CD4-positive, alpha-beta T cell treated with Interleukin-6 for 4 hours (primary cell): Measurements from ENCODE around the gene LDLRAD3.

Source experiments
- DNase-seq: peaks from one replicate; pipeline ENCODE4 v3.0.0-alpha.2; 2020; ENCODE audit warnings: mixed read lengths

The LDLRAD3 gene

GRCh38 chr11:36108881-36109589, 165.2 kb downstream of the LDLRAD3 start:
- DNase-seq, result no peak

GRCh38 chr11:36109590-36109849, 165.7 kb downstream of the LDLRAD3 start:
- DNase-seq, result no peak

DNA sequence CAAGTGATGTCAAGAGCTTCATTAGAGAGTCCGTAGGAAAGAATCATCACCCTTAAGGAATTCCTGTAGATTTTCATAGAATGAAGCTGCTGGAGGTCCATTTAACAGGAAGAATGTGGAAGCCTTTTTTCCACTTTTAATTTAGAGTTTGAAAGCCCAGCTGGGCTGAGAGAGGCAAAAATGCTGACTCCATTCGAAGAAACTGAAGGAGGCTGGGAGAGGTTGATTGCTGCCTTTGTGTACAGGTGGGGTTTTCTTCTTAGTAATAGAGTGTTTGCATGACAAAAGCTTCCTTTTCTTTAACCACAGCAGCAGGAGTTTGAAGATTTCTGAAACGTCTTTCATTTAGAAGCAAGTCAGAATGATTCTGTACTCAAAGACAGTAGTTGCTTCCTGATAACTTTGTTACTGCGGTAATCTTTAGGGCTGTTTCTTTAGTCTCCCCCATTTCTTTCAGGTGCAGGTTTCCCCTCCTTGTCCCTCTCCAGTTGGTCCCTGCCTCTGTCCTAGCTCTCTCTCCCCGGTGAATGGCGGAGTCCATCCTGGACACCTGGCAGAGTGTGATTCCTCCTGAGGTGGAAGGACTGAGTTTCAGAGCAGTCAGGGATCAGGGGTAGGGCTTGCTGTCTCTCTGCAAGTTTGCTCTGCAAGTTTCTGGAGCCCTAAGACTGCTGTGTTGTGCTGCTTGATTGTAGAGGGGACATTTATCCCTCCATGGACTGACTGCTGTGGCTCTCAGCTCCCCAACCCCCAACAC, 166.2 kb downstream of the LDLRAD3 start:
- no peak for DNase-seq

DNA sequence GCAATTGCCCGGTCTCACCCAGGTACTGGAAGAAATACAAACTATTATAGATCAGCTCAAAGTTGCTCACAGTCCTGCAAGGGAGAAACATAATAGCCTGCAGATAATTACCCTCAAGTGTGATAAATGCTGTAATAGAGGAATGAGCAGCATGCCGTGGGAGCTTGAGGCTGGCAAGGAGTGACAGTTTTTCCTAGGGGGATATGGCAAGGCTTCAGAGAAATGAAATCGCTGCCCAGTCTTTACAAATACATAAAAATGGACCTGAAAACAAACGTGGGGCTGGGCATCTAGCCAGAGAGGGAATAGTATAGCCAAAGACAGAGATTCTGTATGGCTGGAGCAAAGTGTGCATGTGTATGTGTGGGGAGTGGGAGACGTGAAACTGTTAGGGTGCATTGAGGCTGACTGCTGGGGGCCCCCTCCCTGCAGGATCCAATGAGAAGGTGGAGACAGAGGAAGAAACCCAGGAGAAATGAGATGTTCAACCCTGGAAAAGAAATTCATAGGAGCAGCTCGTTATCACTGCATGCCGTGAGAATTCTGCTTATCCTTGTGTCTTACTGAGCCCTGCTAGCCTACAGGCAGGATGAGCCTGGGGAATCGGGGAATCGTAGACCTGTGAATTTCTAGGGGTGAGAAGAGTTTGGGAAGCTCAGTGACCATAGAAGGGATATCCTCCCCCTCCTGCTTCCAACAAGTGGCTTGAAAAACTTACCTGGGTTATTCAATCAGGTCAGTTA, 167.0 kb downstream of the LDLRAD3 start:
- no peak for DNase-seq

DNA sequence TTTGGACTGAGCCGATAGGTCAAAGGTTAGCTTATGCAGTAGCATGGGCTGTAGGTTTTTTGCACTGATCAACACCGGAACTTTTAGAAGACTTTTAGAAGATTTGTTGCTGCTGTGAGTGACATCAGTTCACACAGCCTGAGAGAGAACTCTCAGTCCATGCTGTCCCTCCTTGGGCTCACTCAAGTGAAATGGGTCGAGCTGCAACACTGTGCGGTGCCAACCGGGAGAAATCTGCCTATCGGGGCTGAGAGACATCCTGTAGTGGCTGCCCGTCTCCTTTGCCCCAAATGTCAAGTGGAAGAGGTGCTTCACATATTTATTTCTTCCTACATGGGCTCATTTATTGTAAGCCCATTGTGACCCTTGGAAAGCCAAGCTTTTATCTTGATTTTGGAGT, 170.2 kb downstream of the LDLRAD3 start:
- DNase-seq, result no peak

DNA sequence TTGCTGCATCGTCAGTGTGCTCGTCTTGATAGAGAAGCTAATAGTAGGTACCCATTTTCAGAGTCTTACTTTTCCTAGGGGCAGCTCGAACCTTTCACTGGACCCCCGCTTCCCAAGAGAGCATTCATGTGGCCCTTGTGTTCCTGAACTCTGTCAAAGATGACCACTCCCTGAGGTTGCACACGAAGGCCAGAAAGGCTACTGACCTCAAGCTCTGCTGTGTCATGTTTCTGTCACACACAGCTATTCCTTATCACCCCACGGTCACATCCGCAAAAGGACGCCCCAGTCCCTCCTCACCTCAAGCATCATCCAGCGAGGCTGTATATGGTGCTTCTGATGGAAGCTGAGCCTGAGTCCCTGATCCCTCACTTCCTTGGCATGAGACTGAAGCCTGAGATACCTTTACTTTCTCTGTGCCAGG, 171.5 kb downstream of the LDLRAD3 start:
- no peak for DNase-seq

DNA sequence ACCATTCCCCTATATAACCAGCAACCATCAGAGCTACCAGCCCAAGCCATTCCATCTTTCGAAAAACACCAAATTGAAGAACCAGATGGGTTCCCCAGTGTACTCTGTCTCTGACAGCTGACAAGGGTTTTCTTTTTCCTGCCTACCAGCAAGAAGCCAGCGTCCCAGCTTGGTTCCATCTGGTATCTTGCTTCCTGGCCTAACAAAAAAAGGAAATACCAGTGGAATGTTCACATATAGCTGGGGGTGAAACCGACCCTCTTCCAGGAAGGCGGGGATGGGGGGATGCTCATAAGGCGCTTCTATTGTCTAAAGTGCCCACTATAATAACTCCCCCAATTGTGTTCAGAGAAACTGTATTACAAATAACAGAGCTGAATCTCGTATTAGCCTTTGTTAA, 172.3 kb downstream of the LDLRAD3 start:
- DNase-seq, result no peak

DNA sequence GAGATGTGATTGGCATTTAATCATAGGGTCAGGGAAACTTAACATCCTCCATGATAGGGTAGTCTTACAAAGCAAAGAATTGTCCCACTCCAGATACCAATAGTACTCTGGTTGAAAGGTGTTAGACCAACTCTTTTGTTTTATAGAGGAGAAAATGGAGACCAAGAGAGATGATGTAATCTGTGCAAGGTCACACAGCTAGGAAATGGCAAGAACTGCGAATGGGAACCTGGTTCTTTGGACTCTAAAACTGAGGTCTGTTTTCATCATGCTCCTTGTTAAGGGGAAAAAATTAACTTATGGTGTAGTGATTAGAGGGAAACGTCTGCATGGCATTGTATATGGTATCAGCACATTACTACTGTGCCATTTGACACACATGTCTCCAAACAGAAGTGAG, 174.2 kb downstream of the LDLRAD3 start:
- DNase-seq, result no peak

DNA sequence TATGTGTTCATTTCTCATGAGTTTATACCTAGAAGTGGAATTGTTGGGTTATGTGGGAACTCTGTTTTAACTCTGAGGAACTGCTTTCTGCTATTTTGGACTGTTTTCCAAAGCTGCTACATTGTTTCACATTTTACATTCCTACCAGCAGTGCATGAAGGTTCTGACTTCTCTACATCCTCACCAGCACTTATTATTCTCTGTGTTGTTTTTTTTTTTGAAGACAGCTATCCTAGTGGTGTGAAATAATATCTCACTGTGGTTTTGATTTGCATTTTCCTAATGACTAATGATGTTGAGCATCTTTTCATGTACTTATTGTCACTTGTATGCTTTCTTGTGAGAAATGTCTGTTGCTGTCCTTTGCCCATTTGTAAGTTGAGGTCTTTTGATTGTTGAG, 175.4 kb downstream of the LDLRAD3 start:
- DNase-seq, result no peak

DNA sequence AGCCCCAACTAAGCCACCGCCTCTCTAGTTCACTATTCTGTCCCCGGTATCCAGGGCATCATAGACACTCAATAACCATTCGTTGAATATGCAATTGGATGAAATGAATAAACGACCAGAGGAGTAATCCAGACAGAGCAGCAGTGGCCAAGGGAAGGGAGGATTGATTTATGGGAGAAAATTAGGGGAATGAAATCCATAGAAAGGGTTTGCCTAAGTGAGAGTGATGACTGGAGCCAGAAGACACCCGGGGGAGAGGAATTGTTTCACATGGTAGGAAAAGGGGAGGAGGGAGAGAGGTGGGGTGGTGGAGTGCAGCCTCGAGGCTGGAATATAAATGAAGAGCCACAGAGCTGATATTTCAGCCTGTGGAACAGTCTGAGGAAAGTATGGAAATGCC, 177.2 kb downstream of the LDLRAD3 start:
- DNase-seq, result no peak

- DNase-seq, result no peak
These were observed 178.8 kb downstream of the LDLRAD3 start for GRCh38 chr11:36122671-36123070.

DNA sequence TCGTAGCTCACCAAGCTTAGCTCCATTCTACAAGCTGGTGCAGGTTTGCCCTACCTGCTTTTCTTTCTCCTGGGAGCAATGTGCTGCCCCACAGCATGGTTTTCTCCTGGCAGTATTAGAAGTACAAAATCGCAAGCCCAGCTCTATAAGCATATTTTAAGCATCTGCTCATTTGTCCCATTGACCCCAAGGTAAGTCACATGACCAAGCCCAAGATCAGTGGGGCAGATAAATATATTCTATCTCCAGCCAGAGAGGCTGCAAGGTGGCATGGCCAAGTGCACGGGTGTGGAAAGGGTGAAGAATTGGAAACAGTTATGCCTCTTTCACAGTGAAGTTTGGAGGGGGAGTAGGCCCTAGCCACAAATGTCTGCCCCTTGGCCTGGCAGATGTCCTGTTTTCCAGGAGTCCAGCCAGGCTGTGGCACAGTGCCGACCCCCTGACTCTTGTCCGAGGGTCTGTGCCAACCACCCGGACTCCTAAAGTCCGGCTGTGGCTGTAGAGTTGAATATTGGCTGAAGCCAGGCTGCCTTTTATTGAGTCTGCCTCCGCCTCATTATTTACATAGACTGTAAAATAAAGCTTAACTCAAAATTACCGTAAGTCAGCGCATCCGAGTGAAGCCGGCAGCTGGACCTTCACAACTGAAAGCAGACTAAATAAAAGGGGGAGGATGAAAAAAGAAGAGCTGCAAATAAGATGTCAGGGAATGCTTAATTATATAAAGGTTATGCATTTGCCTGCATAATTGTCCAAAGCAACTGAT, 179.7 kb downstream of the LDLRAD3 start:
- no peak for DNase-seq

GRCh38 chr11:36126678-36127077, 182.8 kb downstream of the LDLRAD3 start:
- DNase-seq, result no peak

DNA sequence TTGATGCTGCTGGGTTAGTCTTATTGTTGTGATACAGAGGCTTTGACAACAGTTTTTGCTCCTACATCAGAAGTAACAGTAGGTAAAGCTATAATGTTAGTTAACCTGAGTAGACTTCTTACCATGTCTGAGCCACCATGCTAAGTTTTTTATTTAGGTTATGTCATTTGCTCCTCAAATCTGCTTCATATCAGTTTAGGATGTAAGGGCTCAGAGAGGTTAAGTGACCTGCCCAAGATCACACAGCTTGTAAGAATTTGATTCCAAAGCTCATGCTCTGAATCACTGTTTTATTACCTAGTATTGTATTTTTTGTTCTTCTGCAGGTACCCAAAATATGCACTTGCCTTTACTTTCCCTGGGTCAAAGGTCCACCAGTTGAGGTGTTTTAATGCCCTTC, 183.7 kb downstream of the LDLRAD3 start:
- no peak for DNase-seq

DNA sequence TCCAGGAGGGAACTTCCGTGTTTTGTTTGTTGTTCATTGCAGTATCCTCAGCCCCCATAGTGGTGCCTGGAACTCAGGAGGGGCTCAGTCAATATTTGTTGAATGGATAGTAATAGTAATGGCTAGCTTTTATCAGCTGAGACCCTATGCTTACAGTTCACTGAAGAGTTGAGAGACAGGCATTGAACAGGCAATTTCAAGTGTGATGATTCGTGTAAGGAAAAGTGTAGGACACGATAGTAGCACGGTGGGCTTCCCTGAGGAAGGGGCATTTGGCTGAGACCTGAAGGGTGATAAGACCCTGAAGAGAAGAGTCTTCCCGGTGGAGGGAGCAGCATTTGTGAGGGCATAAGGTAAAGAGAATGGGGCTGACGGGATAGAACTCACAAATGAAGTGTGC, 186.1 kb downstream of the LDLRAD3 start:
- no peak for DNase-seq

GRCh38 chr11:36130401-36130800, 186.5 kb downstream of the LDLRAD3 start:
- DNase-seq, result no peak

GRCh38 chr11:36131721-36132397, 188.0 kb downstream of the LDLRAD3 start:
- DNase-seq, result no peak

- no peak for DNase-seq
These were observed 189.1 kb downstream of the LDLRAD3 start for GRCh38 chr11:36132940-36133339.

DNA sequence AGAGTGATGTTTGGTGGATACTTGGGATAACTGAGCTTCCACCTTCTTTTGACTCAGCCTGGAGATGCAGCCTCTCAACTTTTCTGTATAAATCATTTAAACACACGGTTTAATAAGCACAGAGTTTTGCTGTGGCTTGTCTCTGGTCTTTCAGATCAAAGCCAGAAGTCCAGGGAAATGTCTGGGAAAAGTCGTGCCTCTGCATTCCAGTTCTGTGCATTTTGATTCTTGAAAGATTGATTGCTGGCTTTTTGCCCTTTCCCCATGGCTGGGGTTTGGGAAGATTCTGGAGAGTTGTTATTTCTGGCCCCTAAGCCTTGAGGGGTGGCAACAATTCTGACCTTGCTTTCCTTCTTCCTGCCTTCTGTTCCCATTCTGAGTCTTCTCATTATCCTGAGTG, 191.2 kb downstream of the LDLRAD3 start:
- no peak for DNase-seq

- no peak for DNase-seq
These were observed 195.9 kb downstream of the LDLRAD3 start for GRCh38 chr11:36139767-36140166.

DNA sequence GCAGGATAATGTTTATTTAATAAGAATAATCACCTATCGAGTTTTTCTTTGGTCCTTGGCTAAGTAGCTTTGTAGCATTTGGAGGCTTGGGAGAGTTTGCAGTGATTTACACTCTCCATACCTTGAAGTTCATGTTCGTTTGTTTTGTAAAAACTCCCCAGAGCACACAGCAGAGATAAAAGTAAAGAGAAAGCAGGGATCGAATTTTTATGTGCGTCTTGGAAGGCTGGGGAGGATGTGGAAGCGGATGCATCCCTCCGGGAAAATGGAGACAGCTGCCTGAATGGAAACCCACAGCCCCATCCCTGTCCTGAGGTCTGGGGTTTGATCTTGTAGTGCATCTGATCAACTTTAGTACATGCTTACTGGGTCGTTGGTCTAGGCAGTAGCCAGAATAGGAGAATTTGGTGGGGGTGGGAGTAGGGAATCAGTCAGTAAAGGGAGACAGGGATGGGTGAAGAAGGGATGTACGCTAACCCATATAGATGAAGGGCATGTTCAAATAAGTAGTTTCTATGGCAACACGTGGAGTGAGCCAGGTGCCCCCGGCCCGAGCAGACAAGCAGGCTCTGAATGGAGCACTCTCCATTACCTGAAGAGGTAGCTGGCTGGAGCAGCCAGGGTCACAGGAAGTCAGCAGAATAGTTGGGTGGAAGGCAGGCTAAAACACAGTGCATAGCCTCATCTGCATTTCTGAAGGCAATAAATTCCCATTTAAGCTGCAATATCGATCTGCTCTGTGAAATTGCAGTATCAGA, 197.5 kb downstream of the LDLRAD3 start:
- DNase-seq, result no peak

- no peak for DNase-seq
These were observed 198.1 kb downstream of the LDLRAD3 start for GRCh38 chr11:36141956-36142355.
